Measurements from ENCODE around the gene KIAA0825. TPM values are rescaled to one million over a fixed set of nuclear protein-coding genes. Genes with fewer than 3 reads are reported as not detected.

KIAA0825 gene
- polyA plus RNA-seq, 1 donor from 2014 or later: 5.1 TPM

DNA sequence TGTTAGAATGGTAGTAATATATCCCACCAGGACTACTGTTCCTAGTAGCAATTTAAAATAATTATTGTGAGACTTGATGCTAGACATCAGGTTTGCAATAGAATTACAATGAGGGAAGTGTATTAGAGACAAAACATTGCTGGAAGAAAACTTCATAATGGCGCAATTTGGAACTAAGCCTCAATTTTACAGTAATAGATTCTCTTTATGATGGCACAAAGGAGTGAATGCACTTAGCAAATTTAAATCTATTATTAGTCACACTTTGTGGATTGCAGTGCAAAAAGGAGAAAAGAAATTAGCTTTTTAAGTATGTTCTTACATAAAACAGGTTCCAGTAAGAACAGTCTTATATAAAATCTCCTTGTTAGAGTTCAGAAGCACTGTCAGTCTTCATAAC, 358.3 kb downstream of the KIAA0825 start:
- Histone ChIP-seq H3K9ac (ENCODE audit: low read length) (no peak overlapping the region), H2AFZ (ENCODE audit: low read depth, low read length) (no peak overlapping the region), H3K9me3 (ENCODE audit: low read length) (no peaks in the 10 kb centered on the region), H3K9me2 (ENCODE audit: insufficient read depth, low read length) (no peaks in the 10 kb centered on the region), H3K27ac (ENCODE audit: low read length) (peak overlapping the region; percentile 37), H4K20me1 (ENCODE audit: insufficient read depth) (no peaks in the 10 kb centered on the region), H3K4me3 (ENCODE audit: low read length) (no peak overlapping the region), H3K27me3 (ENCODE audit: insufficient read depth, low read depth, low read length) (no peaks in the 10 kb centered on the region), H3K4me2 (ENCODE audit: low read length) (no peak overlapping the region), H3K36me3 (ENCODE audit: insufficient read depth, low read length) (no peaks in the 10 kb centered on the region), H3F3A (ENCODE audit: insufficient read depth, low read length, poor library complexity, severe bottlenecking) (peaks cover 7% of the 10 kb centered on the region), H3K79me2 (replicated peaks; ENCODE audit: insufficient read depth, low read length) (no peaks in the 10 kb centered on the region)
- no peak for TF ChIP-seq EZH2 (IDR thresholded peaks at IDR 0.05; ENCODE audit: borderline replicate concordance, insufficient read depth, low read length, poor library complexity, severe bottlenecking)
- TF ChIP-seq POLR2AphosphoS5 (IDR thresholded peaks at IDR 0.05): no peak
- TF ChIP-seq EP300 (conservative IDR thresholded peaks at IDR 0.05; ENCODE audit: poor library complexity, severe bottlenecking): no peak
- TF ChIP-seq, protein P1, sequence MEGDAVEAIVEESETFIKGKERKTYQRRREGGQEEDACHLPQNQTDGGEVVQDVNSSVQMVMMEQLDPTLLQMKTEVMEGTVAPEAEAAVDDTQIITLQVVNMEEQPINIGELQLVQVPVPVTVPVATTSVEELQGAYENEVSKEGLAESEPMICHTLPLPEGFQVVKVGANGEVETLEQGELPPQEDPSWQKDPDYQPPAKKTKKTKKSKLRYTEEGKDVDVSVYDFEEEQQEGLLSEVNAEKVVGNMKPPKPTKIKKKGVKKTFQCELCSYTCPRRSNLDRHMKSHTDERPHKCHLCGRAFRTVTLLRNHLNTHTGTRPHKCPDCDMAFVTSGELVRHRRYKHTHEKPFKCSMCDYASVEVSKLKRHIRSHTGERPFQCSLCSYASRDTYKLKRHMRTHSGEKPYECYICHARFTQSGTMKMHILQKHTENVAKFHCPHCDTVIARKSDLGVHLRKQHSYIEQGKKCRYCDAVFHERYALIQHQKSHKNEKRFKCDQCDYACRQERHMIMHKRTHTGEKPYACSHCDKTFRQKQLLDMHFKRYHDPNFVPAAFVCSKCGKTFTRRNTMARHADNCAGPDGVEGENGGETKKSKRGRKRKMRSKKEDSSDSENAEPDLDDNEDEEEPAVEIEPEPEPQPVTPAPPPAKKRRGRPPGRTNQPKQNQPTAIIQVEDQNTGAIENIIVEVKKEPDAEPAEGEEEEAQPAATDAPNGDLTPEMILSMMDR (IDR thresholded peaks at IDR 0.05; ENCODE audit: poor library complexity, severe bottlenecking): no peak
- TF ChIP-seq RAD21 (conservative IDR thresholded peaks at IDR 0.05): no peak
- TF ChIP-seq MXI1 (conservative IDR thresholded peaks at IDR 0.05; ENCODE audit: poor library complexity, severe bottlenecking): no peak
- TF ChIP-seq, protein P2, sequence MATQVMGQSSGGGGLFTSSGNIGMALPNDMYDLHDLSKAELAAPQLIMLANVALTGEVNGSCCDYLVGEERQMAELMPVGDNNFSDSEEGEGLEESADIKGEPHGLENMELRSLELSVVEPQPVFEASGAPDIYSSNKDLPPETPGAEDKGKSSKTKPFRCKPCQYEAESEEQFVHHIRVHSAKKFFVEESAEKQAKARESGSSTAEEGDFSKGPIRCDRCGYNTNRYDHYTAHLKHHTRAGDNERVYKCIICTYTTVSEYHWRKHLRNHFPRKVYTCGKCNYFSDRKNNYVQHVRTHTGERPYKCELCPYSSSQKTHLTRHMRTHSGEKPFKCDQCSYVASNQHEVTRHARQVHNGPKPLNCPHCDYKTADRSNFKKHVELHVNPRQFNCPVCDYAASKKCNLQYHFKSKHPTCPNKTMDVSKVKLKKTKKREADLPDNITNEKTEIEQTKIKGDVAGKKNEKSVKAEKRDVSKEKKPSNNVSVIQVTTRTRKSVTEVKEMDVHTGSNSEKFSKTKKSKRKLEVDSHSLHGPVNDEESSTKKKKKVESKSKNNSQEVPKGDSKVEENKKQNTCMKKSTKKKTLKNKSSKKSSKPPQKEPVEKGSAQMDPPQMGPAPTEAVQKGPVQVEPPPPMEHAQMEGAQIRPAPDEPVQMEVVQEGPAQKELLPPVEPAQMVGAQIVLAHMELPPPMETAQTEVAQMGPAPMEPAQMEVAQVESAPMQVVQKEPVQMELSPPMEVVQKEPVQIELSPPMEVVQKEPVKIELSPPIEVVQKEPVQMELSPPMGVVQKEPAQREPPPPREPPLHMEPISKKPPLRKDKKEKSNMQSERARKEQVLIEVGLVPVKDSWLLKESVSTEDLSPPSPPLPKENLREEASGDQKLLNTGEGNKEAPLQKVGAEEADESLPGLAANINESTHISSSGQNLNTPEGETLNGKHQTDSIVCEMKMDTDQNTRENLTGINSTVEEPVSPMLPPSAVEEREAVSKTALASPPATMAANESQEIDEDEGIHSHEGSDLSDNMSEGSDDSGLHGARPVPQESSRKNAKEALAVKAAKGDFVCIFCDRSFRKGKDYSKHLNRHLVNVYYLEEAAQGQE (IDR thresholded peaks at IDR 0.05; ENCODE audit: borderline replicate concordance): no peak
- TF ChIP-seq TAF1 (IDR thresholded peaks at IDR 0.05; ENCODE audit: low read depth): no peak
- no peak for TF ChIP-seq SMC3 (conservative IDR thresholded peaks at IDR 0.05; ENCODE audit: poor library complexity)

DNA sequence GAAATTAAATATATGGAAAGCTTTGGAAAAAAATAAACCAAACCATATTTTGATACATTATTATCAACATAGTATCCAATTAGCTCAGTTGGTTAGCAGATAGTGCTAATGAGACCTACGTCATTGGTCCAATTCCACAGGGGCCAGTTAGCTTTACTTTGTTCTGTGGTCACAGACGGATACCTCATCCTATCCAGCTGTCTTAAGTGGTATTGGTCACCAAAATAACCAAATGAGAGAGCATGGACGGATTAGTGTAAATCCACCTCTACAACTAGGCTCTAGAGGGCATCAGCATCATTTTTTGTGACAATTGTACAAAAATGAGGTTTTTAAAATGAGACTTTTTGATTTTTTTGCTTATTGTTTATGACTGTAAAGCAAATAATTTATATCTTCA, 364.2 kb downstream of the KIAA0825 start:
- Histone ChIP-seq H3K4me3 (ENCODE audit: low read length) (no peak overlapping the region), H3K27me3 (ENCODE audit: insufficient read depth, low read depth, low read length) (no peaks in the 10 kb centered on the region), H3F3A (ENCODE audit: insufficient read depth, low read length, poor library complexity, severe bottlenecking) (no peaks in the 10 kb centered on the region), H4K20me1 (ENCODE audit: insufficient read depth) (no peaks in the 10 kb centered on the region), H3K36me3 (ENCODE audit: insufficient read depth, low read length) (no peaks in the 10 kb centered on the region), H3K79me2 (replicated peaks; ENCODE audit: insufficient read depth, low read length) (no peaks in the 10 kb centered on the region), H3K9me2 (ENCODE audit: insufficient read depth, low read length) (no peaks in the 10 kb centered on the region), H2AFZ (ENCODE audit: low read depth, low read length) (no peak overlapping the region), H3K9me3 (ENCODE audit: low read length) (no peaks in the 10 kb centered on the region), H3K9ac (ENCODE audit: low read length) (no peak overlapping the region), H3K27ac (ENCODE audit: low read length) (no peak overlapping the region), H3K4me2 (ENCODE audit: low read length) (no peak overlapping the region)
- TF ChIP-seq EZH2 (IDR thresholded peaks at IDR 0.05; ENCODE audit: borderline replicate concordance, insufficient read depth, low read length, poor library complexity, severe bottlenecking): no peak
- TF ChIP-seq POLR2AphosphoS5 (IDR thresholded peaks at IDR 0.05): no peak
- no peak for TF ChIP-seq SMC3 (conservative IDR thresholded peaks at IDR 0.05; ENCODE audit: poor library complexity)

DNA sequence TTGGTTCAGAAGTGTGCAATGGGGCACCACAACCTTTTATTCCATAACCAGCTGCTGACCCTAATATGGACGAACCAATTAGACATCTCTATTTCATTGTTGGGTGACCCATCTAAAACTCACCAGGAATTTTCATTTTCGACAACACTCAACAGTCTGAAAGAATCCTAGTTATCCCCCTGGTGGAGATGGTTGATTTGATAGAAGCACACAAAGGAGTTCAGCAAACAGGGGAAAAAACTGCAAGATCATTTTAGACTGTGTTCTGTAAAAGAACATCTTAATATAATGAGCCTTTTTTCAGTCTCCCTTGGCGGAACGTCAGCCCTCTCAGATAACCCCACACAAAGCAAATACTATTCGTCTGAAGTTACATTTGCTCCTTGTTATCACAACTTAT, 367.4 kb downstream of the KIAA0825 start:
- Histone ChIP-seq H3F3A (ENCODE audit: insufficient read depth, low read length, poor library complexity, severe bottlenecking) (no peaks in the 10 kb centered on the region), H3K9me3 (ENCODE audit: low read length) (no peaks in the 10 kb centered on the region), H3K9me2 (ENCODE audit: insufficient read depth, low read length) (no peaks in the 10 kb centered on the region), H3K27ac (ENCODE audit: low read length) (no peak overlapping the region), H3K4me3 (ENCODE audit: low read length) (no peak overlapping the region), H3K36me3 (ENCODE audit: insufficient read depth, low read length) (no peaks in the 10 kb centered on the region), H3K4me2 (ENCODE audit: low read length) (no peak overlapping the region), H3K27me3 (ENCODE audit: insufficient read depth, low read depth, low read length) (no peaks in the 10 kb centered on the region), H3K79me2 (replicated peaks; ENCODE audit: insufficient read depth, low read length) (no peaks in the 10 kb centered on the region), H3K9ac (ENCODE audit: low read length) (no peak overlapping the region), H4K20me1 (ENCODE audit: insufficient read depth) (no peaks in the 10 kb centered on the region), H2AFZ (ENCODE audit: low read depth, low read length) (no peak overlapping the region)
- TF ChIP-seq, protein P2 (IDR thresholded peaks at IDR 0.05; ENCODE audit: borderline replicate concordance): no peak
- TF ChIP-seq, protein P1 (IDR thresholded peaks at IDR 0.05; ENCODE audit: poor library complexity, severe bottlenecking): no peak
- TF ChIP-seq MXI1 (conservative IDR thresholded peaks at IDR 0.05; ENCODE audit: poor library complexity, severe bottlenecking): no peak
- no peak for TF ChIP-seq SMC3 (conservative IDR thresholded peaks at IDR 0.05; ENCODE audit: poor library complexity)
- TF ChIP-seq EZH2 (IDR thresholded peaks at IDR 0.05; ENCODE audit: borderline replicate concordance, insufficient read depth, low read length, poor library complexity, severe bottlenecking): no peak
- no peak for TF ChIP-seq TAF1 (IDR thresholded peaks at IDR 0.05; ENCODE audit: low read depth)
- TF ChIP-seq EP300 (conservative IDR thresholded peaks at IDR 0.05; ENCODE audit: poor library complexity, severe bottlenecking): no peak
- TF ChIP-seq POLR2AphosphoS5 (IDR thresholded peaks at IDR 0.05): no peak
- TF ChIP-seq RAD21 (conservative IDR thresholded peaks at IDR 0.05): no peak
